HG03520 (cell line): ENCODE measurements around the gene PPP1R12C.

ENCODE experiments used
- ATAC-seq: cut with Tn5 transposase; IDR thresholded peaks from one replicate; pipeline ENCODE4 v1.9.1; 2021; ENCODE audit warnings: mild to moderate bottlenecking, moderate library complexity; ENCODE audit not compliant: unreplicated experiment

PPP1R12C gene

DNA sequence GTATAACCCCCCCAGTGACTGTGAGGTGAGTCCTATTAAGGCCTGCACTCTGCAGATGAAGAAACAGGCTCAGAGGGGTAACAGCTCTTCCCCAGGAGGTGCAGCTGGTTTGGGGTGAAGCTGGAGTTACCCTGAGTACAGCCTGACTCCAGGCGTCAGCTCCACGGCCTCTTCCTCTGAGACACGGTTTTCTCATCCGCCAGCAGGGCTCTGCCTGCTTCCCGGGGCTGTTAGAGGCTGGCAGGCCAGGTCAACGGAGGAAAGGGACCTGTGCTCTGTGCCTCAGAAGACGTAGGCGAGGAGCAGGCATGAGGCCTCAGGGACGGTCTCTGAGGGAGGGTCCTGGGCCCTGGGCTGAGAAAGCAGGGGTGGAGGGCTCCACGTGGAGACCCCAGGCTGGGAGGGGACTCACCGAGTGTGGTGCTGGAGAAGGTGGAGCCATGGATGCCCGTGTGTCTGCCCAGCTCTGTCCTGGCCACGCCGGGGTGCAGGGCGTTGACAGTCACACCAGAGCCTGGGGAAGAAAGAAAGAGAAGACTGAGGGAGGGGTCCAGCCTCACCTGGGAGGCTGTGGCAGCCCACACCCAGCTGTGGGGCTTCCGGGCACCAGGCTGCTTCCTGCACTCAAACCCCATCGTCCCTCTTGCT, 70.3 kb downstream of the PPP1R12C start:
- ATAC-seq = no peak

DNA sequence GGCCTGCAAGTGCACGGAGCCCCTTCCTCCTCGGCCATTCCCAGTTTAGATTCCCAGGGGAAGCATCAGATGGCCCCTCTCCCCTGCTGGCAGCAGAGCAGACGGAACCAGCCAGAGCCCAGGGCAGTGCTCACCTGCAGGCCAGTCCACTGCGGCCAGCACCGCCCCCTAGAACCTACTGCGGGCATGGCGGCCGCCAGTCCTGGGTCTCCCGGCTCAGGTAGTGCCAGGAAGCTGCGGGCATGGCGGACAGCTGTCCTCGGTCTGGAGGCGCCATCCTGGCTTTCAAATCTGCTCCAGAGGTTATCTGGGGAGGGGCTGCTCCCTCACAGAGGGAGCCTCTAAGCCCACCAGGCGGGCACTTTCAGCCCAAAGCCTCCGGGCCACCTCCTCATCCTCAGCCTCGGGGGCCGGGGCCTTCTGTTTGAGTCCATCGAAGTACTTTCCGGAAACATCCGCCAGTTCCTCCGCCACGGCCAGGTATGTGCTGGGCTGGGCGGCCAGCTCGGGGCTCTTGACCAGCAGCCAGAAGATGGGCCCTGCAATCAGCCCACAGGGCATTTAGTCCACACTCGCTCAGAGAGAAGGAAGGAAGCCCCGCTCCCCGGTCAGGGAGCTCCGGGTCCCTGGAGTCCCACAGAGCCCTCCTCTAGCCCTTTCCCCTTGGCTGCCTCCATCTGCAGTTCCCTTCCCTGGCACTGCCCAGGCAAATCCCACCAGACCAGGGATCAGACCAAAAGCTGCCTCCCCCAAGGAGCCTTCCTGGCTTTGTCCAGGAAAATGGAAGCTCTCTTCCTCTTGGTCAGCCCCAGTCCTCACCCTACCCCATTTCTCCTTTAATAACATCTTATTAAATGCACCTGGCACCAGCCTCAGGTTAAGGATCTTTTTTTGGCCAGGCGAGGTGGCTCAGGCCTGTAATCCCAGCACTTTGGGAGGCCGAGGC, 72.4 kb downstream of the PPP1R12C start:
- no peak for ATAC-seq

GRCh38 chr19:55044286-55044685, 73.2 kb downstream of the PPP1R12C start:
- ATAC-seq = no peak

GRCh38 chr19:55042688-55043087, 74.7 kb downstream of the PPP1R12C start:
- no peak for ATAC-seq

GRCh38 chr19:55042344-55042678, 75.1 kb downstream of the PPP1R12C start:
- no peak for ATAC-seq

- no peak for ATAC-seq
These were observed 75.7 kb downstream of the PPP1R12C start for GRCh38 chr19:55041627-55042343.

DNA sequence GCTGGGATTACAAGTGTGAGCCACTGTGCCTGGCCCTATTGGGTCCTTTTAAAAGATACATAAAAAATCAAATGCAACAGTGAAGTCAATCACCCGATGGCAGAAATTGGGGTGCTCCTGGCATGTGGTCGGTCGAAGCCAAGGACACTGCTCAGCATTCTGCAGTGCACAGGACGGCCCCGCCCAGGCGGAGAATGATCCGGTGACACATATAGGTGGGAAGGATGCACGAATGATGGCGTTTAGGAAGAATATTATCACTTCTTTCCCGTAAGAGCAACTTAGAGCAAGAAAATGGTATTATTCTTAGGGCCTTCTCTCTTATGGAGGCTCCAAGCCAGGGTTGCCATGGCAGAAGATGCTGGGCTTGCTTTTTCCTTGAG, 76.2 kb downstream of the PPP1R12C start:
- ATAC-seq = no peak
